GM18505 (cell line): ENCODE measurements around the gene FOXC1.

ENCODE experiments used
- ATAC-seq: cut with Tn5 transposase; IDR thresholded peaks from one replicate; pipeline ENCODE4 v1.9.1; 2021; ENCODE audit not compliant: unreplicated experiment
- POLR2A ChIP-seq: IDR thresholded peaks from 4 replicates; pipeline ENCODE4 v1.6.1; 2011; ENCODE audit warnings: borderline replicate concordance; ENCODE audit not compliant: insufficient read depth, insufficient read length; ENCODE audit errors: extremely low read depth

Gene FOXC1

DNA sequence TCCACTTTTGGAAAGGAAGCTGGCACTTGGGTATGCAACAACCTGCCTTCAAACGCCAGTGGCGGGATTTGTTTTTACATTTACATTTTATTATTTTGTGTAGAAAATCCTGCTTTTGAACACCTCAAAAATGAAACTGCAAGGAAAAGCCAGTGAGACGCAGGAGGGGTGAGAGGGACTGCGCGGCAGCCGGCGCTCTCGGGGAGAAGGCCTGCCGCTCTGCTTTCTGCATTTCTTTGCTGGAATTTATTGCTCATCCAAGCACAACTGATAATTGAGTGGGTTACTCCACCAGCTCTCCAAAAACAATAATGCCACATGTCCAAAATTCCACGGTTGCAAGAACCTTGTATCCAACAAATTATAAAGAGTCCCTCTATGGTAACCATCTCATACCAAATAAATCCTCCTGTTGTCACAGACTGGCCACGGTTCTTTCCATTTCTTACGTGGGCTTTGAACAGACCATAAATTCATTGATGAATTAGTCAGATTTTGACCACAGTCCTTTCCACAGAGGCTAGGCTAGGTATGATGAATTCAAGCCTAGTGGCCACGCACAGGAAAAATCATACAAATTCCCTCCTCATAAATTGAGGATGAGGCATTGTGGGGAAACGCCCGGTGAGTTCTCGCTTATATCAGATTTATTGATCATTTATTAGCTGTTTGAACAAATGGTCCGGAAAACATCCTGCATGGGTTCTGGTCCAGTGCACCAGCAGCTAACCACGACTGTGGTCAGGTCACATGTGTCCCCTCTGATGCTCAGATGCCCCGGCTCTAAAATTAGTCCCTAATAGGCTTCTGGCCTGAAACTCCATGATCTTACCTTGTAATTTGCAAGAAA is 31.6 kb upstream of the FOXC1 start:
- no peak for ATAC-seq
- no peak for TF ChIP-seq POLR2A

DNA sequence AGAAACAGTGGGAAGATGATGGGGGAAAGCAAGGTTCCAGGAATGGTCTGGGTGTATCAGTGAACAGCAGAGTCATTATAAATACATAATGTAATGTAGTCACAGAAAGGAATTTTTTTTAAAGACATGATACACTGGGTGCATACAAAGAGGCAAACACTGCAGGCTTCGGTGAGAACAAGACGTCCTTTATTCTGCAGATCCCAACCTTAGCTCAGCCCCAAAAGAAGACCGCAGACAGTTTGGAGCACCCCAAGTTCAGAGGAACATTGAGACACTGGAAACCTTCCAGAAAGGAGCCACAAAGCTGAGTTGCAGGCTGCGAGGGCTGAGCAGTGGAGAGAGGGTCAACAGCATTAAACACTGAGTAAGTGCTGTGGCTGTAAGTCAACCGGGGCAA is 30.6 kb upstream of the FOXC1 start:
- ATAC-seq = no peak
- no peak for TF ChIP-seq POLR2A

DNA sequence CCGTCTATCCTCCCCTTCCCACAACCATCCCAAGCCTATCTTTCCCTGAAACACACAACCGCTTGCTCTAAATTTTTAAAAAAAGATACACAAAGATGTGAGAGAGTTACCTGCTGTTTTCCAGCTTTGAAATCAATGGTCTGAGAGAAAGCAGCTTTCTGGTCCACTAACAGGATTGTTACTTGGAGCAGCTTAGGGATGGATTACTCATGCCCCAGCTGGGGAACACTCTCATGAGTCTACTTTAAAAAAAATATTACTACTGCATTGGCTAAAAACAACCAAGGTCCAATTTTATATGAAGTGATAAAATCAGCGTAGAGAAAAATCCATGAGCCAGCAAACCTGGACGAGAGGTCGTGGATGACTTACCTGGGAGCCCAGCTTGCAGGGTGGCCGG is 29.6 kb upstream of the FOXC1 start:
- ATAC-seq = no peak
- TF ChIP-seq POLR2A = no peak

DNA sequence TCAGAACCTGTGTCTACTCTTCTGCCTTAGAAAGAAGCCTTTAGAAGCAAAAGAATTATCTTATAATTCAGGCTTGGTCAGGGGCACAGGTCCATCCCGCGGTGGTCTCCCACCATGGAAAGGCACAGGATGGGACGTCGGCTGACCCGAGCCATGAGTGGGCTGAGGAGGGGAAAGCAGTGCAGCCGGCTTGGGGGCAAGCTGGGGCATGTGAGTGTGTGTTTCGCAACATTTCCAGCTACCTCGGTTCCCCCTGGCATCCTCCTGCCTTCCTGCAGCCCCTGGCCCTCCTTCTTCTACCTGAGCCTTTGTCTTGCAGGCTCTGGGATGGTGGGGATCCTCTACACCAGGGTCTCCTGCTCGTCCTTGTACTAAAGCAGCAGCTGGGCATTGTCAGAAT is 29.1 kb upstream of the FOXC1 start:
- ATAC-seq = no peak
- TF ChIP-seq POLR2A = no peak

DNA sequence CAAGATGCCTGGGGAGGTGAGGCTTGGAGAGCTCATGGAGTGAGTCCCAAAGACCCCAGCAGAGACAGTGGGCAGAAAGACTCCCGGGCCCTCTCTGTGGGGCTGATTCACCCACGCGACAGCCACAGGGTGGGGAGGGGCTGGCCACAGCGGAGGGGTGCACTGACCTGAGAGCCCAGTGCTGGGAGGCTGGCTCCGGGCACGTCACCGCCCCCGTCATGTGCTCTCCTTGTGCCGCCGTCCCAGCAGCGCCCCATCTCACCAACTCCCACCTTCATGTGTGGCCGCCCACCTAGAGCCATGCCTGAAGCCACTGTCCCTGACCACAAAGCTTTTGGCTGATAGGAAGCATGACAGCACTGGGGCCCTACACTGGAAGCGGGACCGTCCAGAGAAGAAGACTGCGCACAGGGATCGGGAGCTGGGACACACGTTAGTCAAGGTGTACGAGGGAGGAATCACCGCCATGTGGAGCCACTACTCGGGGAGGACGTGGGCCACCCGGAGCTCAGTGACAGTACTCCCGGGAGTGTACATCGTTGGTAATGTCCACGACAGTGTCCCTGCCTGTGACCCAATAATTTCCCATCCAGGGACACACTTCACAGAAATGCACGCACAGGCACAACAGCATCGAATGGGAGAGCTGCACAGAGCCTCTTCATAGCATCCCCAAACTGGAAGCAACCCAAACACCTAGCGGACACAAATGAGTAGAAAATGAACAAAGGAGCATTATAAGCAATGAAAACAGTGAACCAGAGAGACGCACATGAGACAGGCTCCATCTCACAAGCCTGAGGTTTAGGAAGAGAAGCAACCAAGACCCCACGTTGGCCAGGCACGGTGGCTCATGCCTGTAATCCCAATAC is 28.4 kb upstream of the FOXC1 start:
- no peak for TF ChIP-seq POLR2A
- no peak for ATAC-seq

DNA sequence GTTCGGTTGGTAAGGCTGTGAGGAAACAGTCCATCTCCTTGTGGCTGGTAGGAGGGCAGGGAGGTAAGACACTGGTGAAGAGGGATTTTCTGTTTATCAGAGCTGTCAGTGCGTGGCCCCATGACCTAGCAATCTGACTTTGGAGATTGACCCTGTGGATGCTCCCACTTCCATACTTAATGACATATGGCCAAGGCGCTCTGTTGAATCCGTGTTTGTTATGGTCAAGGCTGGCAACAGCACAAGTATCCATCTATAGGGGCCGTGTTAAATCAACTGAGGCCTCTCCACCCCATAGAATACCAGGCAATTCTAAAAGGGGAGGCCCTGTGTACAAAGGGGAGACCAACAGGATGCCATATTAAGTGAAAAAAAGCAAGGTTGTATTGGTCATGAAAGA is 25.6 kb upstream of the FOXC1 start:
- ATAC-seq = no peak
- no peak for TF ChIP-seq POLR2A

DNA sequence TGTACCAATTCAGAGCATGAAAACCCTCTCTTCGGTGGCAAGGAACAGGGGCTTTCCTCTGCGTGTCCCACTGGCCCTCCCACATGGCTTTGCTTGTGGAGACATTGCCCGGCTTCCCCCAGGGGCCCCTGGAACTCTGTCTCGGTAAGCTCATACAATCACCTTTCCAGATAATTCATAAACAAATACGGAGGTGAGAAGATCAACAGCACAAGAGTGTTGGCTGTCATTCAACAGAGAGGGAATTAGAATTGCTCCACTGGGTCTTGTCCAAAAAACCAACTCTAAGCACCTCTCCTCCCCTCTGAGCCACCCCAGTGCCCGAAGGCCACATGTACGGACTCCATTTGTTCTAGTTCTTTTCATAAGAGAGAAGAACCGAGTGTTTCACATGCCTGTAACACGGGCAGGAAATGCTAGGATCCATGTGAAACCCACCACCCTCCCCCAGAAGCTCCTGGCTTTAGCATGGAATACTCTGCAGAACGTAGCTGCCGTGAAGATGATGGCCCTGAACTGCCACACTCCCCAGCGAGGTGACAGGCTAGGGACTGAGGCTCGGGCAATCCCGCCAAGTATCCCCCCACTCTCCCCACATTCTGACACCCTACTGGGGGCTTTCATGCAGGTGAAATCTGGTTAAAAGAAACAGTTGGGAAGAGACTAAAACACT is 24.6 kb upstream of the FOXC1 start:
- ATAC-seq = no peak
- no peak for TF ChIP-seq POLR2A

DNA sequence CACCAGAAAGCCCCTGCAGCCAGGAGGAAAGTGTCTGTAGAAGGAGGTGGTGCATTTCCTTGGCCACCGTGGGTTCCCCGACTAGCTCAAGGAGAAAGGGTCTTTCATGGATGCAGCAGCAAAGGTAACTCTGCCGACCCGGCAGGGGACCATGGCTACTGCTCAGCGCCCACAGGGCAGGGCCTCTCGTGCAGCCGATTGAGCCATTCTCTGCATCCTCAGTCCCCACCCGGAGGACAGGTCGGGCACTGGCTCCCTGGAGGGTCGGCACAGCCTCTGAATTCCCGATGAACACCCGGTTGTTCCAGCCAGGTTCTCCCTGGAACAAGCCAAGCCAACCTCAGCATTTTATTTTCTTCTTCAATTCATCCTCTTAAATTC is 24.1 kb upstream of the FOXC1 start:
- TF ChIP-seq POLR2A = no peak
- ATAC-seq = no peak

DNA sequence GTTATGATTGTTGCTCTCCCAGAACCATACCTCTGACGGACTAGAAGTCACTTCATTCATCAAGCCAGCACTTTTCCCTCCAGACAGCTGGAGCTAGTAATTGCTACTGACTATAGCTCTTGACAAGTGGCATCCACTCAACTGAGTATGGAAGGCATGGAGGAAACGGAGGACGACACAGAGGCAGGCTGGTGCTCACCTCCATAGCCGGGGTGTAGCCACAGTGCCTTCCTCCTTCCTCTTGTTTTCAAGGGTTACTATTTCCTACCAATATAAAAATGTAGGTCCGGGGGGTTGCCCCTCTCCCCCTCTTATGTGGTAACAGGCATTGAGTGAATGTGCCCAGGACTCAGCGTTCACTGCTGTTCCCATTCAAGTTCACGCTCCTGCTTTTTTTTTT is 23.5 kb upstream of the FOXC1 start:
- TF ChIP-seq POLR2A = no peak
- no peak for ATAC-seq

DNA sequence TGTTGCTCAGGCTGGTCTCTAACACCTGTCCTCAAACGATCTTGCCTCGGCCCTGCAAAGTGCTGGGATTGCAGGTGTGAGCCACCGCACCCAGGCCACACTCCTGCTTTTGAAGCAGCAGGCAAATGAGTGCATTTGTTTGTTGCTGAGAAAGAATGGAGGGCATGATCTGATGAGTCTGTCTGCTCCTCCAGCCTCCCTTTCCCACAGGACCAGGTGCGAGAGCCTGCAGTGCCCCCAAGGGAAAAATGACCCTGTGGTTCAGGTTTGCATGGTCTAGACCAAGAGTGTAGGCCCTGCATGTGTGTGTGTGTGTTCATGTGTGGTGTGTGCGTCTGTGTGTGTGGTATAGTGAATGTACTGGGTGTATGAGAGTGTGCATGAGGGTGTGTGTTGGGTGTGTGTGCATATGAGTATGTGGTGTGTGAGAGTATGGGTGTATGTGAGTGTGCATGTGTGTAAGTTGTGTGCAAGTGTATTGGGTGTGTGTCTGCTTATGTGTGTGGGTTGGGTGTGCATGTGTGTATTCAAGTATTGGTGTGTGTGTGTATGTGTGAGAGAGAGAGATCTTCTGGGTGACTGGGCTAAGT is 22.8 kb upstream of the FOXC1 start:
- ATAC-seq = no peak
- no peak for TF ChIP-seq POLR2A

DNA sequence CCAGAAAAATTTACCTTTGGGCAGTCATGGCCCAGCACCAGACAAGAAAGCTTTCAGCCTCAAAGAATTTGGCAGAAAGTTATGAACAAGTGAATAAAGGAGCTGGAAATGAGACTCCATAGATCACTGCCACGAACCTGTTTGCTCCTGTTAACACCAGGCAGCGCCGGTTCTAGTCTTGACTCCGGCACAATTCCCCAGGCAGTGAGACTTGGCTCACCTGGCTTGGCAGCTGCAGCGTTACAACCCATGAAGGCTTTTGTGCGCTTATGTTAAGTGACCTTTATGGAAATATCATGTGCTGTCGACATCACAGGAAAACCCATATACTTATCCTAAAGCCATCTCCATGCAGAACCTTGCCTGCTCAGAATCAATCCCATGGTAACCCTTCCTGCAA is 22.2 kb upstream of the FOXC1 start:
- no peak for ATAC-seq
- no peak for TF ChIP-seq POLR2A

DNA sequence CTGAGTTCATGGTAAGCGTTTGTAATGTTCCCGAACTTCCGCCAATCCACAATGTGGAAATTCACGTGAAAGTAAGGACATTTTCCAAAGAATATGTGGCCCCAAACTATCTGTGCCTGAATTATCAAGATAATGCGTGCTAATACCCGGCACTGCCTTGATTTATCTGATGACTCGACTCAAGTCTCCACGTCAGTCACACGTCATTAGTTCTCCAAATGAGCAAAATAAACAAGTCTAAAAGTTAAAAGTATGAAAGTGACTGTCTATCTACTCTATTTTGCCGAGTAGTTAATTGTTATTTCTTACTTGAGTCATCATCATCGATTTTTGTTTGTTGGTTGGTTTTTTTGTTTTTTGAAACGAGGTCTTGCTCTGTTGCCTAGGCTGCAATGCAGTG is 21.7 kb upstream of the FOXC1 start:
- TF ChIP-seq POLR2A = no peak
- no peak for ATAC-seq

DNA sequence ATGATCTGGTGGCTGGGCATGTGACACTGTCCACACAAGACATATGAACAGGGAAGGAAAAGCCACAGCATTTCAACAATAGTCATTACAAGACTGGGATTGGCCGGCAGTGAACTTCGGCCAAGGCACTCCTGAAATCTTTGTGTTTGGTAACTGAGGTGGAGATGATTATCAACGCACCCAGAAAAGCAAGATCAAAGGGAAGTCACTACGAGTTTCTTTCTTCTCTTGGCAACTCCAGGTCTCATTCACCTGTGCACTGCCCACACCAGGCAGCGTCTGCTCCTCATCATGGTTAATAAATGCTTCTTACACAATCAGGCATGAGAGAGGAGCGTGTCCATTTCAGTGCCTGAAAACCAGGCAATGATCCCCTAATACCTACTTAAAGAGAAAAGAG is 20.5 kb upstream of the FOXC1 start:
- no peak for ATAC-seq
- TF ChIP-seq POLR2A = no peak

DNA sequence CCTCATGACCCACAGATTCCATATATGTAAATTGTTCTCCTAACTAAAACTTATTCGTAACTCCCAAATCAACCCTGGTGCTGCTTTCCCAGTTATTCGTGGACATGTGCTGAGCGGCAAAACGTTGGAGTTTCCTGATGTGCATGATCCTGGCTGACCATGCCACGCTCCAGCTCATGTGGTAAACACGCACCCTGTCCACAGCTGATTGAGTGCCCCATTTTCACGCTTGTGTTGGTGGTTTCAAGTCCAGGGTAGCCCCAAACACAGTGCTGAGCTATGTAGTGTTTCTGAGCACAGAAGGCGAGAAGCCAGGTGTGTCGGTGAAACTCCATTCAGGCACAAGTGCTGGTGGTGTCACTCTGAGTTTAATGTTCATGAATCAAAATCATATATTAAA is 19.1 kb upstream of the FOXC1 start:
- TF ChIP-seq POLR2A = no peak
- no peak for ATAC-seq

DNA sequence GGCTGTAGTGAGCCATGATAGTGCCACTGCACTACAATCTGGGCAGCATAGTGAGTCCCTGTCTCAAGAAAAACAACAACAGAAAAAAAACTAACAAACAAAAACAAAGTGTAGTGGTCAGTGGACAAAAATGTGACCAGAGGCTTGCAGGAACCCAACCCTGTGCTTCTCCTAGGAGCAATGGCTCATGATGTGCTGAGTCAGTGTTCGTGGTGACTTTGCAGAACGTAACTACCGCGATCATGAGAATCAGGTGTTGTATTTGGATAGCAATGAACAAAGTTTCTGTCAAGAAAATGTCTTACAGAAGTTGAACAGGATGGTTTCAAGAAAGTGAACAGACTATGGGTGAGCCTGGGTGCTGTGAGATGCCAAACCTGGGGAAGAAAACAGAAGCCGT is 18.5 kb upstream of the FOXC1 start:
- TF ChIP-seq POLR2A = no peak
- ATAC-seq = no peak
